ENCODE measurements around the gene TGFB1I1.
A peak's percentile ranks its signal among the peaks of the same experiment; 100 is the strongest.

TGFB1I1 gene

DNA sequence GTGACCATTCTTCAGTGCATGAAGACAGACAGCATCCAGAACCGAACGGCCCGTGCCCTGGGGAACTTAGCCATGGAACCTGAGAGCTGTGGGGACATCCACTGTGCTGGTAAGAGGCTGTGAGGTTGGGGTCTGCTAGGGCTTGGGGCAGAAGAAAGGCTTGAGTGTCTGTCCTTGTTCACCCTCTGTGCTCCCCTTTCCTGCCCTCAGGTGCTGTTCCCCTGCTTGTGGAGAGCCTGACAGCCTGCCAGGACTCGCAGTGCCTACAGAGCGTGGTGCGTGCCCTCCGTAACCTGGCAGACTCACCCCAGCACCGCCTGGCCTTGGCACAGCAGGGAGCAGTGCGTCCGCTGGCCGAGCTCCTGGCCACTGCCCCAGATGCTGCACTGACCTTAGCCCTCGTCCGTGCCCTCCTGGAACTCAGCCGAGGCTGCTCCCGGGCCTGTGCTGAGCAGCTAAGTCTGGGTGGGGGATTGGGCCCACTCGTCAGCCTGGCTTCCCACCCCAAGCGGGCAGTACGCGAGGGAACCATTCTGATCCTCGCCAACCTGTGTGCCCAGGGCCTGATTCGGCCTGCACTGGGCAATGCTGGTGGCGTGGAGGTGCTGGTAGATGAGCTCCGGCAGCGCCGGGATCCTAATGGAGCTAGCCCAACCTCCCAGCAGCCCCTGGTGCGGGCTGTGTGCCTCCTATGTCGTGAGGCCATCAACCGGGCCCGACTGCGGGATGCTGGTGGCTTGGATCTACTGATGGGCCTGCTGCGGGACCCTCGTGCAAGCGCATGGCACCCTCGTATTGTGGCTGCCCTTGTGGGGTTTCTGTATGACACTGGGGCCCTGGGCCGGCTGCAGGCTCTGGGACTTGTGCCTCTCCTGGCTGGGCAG, 9.8 kb upstream of the TGFB1I1 start:
- Histone ChIP-seq H3K27me3 (ENCODE audit: control insufficient read depth, insufficient read depth, low read length) (no peaks in the 10 kb centered on the region), H3K27ac (ENCODE audit: low read depth, low read length) (no peak overlapping the region), H3K9me3 (ENCODE audit: control insufficient read depth, insufficient read depth, low read length) (no peaks in the 10 kb centered on the region), H3K4me3 (ENCODE audit: low read depth, low read length) (no peak overlapping the region), H3K36me3 (ENCODE audit: control insufficient read depth, insufficient read depth, low read length) (peaks cover 24% of the 10 kb centered on the region), H3K9ac (ENCODE audit: low read depth, low read length) (no peak overlapping the region), H3K4me1 (ENCODE audit: control insufficient read depth, insufficient read depth, low read length) (0 out of 2 replicates have a peak, but pooled peaks cover 3% of the 10 kb centered on the region)

GRCh38 chr16:31464348-31464769, 7.6 kb upstream of the TGFB1I1 start:
- Histone ChIP-seq H3K4me3 (ENCODE audit: low read depth, low read length) (no peak overlapping the region), H3K36me3 (ENCODE audit: control insufficient read depth, insufficient read depth, low read length) (peaks cover 25% of the 10 kb centered on the region), H3K27me3 (ENCODE audit: control insufficient read depth, insufficient read depth, low read length) (no peaks in the 10 kb centered on the region), H3K9me3 (ENCODE audit: control insufficient read depth, insufficient read depth, low read length) (no peaks in the 10 kb centered on the region), H3K9ac (ENCODE audit: low read depth, low read length) (no peak overlapping the region), H3K27ac (ENCODE audit: low read depth, low read length) (no peak overlapping the region), H3K4me1 (ENCODE audit: control insufficient read depth, insufficient read depth, low read length) (no peaks in the 10 kb centered on the region)

- Histone ChIP-seq H3K9ac (ENCODE audit: low read depth, low read length) (no peak overlapping the region), H3K9me3 (ENCODE audit: control insufficient read depth, insufficient read depth, low read length) (no peaks in the 10 kb centered on the region), H3K36me3 (ENCODE audit: control insufficient read depth, insufficient read depth, low read length) (peaks cover 25% of the 10 kb centered on the region), H3K4me3 (ENCODE audit: low read depth, low read length) (no peak overlapping the region), H3K27me3 (ENCODE audit: control insufficient read depth, insufficient read depth, low read length) (no peaks in the 10 kb centered on the region), H3K4me1 (ENCODE audit: control insufficient read depth, insufficient read depth, low read length) (no peaks in the 10 kb centered on the region), H3K27ac (ENCODE audit: low read depth, low read length) (no peak overlapping the region)
These were observed 7.1 kb upstream of the TGFB1I1 start for GRCh38 chr16:31464781-31465260.

GRCh38 chr16:31465788-31466370, 6.1 kb upstream of the TGFB1I1 start:
- no peaks in the 10 kb centered on the region for H3K4me1 ChIP-seq (ENCODE audit: control insufficient read depth, insufficient read depth, low read length)
- no peaks in the 10 kb centered on the region for H3K27me3 ChIP-seq (ENCODE audit: control insufficient read depth, insufficient read depth, low read length)
- no peak overlapping the region for H3K27ac ChIP-seq (ENCODE audit: low read depth, low read length)
- H3K9me3 ChIP-seq (ENCODE audit: control insufficient read depth, insufficient read depth, low read length), result no peaks in the 10 kb centered on the region
- no peak overlapping the region for H3K9ac ChIP-seq (ENCODE audit: low read depth, low read length)
- H3K36me3 ChIP-seq (ENCODE audit: control insufficient read depth, insufficient read depth, low read length), result peaks cover 25% of the 10 kb centered on the region
- H3K4me3 ChIP-seq (ENCODE audit: low read depth, low read length), result no peak overlapping the region

DNA sequence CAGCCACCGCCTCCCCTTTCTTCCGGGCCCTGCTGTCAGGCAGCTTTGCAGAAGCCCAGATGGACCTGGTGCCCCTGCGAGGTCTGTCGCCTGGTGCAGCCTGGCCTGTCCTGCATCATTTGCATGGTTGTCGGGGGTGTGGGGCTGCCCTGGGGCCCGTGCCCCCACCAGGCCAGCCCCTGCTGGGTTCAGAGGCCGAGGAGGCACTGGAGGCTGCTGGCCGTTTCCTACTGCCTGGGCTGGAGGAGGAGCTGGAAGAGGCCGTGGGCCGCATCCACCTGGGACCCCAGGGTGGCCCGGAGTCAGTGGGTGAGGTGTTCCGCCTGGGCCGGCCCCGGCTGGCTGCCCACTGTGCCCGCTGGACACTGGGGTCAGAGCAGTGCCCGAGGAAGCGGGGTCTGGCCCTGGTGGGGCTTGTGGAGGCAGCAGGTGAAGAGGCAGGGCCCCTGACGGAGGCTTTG, 5.5 kb upstream of the TGFB1I1 start:
- peaks cover 5% of the 10 kb centered on the region for H3K4me1 ChIP-seq (ENCODE audit: control insufficient read depth, insufficient read depth, low read length)
- no peaks in the 10 kb centered on the region for H3K27me3 ChIP-seq (ENCODE audit: control insufficient read depth, insufficient read depth, low read length)
- no peak overlapping the region for H3K27ac ChIP-seq (ENCODE audit: low read depth, low read length)
- no peak overlapping the region for H3K9ac ChIP-seq (ENCODE audit: low read depth, low read length)
- H3K36me3 ChIP-seq (ENCODE audit: control insufficient read depth, insufficient read depth, low read length), result peaks cover 25% of the 10 kb centered on the region
- H3K4me3 ChIP-seq (ENCODE audit: low read depth, low read length), result no peak overlapping the region
- no peaks in the 10 kb centered on the region for H3K9me3 ChIP-seq (ENCODE audit: control insufficient read depth, insufficient read depth, low read length)

- H3K9ac ChIP-seq (ENCODE audit: low read depth, low read length), result no peak overlapping the region
- peaks cover 24% of the 10 kb centered on the region for H3K36me3 ChIP-seq (ENCODE audit: control insufficient read depth, insufficient read depth, low read length)
- no peak overlapping the region for H3K4me3 ChIP-seq (ENCODE audit: low read depth, low read length)
- H3K4me1 ChIP-seq (ENCODE audit: control insufficient read depth, insufficient read depth, low read length), result peaks cover 7% of the 10 kb centered on the region
- H3K27ac ChIP-seq (ENCODE audit: low read depth, low read length), result no peak overlapping the region
- no peaks in the 10 kb centered on the region for H3K27me3 ChIP-seq (ENCODE audit: control insufficient read depth, insufficient read depth, low read length)
- no peaks in the 10 kb centered on the region for H3K9me3 ChIP-seq (ENCODE audit: control insufficient read depth, insufficient read depth, low read length)
These were observed 4.7 kb upstream of the TGFB1I1 start for GRCh38 chr16:31467151-31467773.

DNA sequence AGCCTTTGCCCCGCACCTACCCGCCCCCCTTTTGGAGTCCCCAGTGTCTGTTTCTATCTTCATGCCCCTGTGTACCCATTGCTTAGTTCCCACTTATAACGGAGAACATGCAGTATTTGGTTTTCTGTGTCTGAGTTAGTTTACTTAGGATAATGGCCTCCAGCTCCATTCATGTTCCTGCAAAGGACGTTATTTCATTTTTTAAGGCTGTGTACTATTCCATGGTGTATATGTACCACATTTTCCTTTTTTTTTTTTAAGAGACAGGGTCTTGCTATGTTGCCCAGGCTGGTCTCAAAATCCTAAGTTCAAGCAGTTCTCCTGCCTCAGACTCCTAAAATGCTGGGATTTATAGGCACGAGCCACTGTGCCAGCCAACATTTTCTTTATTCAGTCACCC, 4.1 kb upstream of the TGFB1I1 start:
- H3K27ac ChIP-seq (ENCODE audit: low read depth, low read length), result no peak overlapping the region
- H3K4me1 ChIP-seq (ENCODE audit: control insufficient read depth, insufficient read depth, low read length), result peaks cover 7% of the 10 kb centered on the region
- no peak overlapping the region for H3K9ac ChIP-seq (ENCODE audit: low read depth, low read length)

DNA sequence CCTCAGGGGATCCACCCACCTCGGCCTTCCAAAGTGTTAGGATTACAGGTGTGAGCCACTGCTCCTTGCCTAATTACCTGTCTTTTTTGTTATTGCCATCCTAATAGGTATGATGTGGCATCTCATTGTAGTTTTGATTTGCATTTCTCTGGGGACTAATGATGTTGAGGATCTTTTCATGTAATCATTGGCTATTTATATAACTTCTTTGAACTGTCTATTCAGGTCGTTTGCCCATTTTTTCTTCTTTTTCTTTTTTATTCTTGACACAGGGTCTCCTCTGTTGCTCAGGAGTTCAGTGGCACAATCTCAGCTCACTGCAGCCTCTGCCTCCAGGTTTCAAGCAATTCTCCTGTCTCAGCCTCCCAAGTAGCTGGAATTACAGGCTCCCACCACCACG, 1.3 kb upstream of the TGFB1I1 start:
- peaks cover 27% of the 10 kb centered on the region for H3K27me3 ChIP-seq (ENCODE audit: control insufficient read depth, insufficient read depth, low read length)
- H3K9ac ChIP-seq (ENCODE audit: low read depth, low read length), result no peak overlapping the region
- H3K27ac ChIP-seq (ENCODE audit: low read depth, low read length), result no peak overlapping the region
- peaks cover 7% of the 10 kb centered on the region for H3K4me1 ChIP-seq (ENCODE audit: control insufficient read depth, insufficient read depth, low read length)
- no peaks in the 10 kb centered on the region for H3K9me3 ChIP-seq (ENCODE audit: control insufficient read depth, insufficient read depth, low read length)
- peaks cover 17% of the 10 kb centered on the region; the same call in 1 of the 2 replicates for H3K36me3 ChIP-seq (ENCODE audit: control insufficient read depth, insufficient read depth, low read length)
- no peak overlapping the region for H3K4me3 ChIP-seq (ENCODE audit: low read depth, low read length)

More for the DNA sequence above, 4.1 kb upstream of the TGFB1I1 start:
- peaks cover 18% of the 10 kb centered on the region; the same call in 1 of the 2 replicates for H3K36me3 ChIP-seq (ENCODE audit: control insufficient read depth, insufficient read depth, low read length)
- H3K27me3 ChIP-seq (ENCODE audit: control insufficient read depth, insufficient read depth, low read length), result 0 out of 2 replicates have a peak, but pooled peaks cover 3% of the 10 kb centered on the region
- no peaks in the 10 kb centered on the region for H3K9me3 ChIP-seq (ENCODE audit: control insufficient read depth, insufficient read depth, low read length)
- no peak overlapping the region for H3K4me3 ChIP-seq (ENCODE audit: low read depth, low read length)

DNA sequence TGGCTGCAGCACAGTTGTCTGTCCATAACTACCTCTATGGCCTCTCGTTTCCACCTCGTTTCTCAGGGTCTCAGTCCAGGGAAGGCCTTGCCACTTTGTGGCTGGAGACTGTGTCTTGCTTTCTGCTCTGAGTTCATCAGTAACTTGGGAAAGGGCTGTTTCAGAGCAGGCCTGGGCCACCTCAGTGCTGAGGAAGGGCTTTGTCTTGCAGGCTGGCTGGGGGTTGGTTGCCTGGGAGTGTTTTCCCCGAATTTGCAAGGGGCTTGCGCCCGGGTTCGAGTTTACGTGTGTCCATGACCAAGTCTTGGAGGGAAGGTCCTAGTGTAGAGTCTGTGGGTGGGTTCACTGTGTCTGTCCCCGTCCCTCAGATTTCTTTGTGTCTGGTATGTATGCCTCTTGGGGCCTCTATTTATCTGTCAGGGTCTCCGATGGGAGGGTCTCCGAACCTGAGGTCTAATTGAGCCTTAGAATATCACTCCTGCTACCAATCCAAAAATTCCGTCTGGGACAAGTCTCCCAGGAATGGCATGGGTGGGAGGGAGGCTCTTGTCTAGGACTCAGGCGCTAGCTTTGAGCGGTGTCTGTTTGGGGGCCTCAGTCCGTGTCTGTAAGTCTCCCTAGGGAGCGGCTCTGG, 594 bp upstream of the TGFB1I1 start:
- peaks cover 34% of the 10 kb centered on the region for H3K27me3 ChIP-seq (ENCODE audit: control insufficient read depth, insufficient read depth, low read length)
- H3K9me3 ChIP-seq (ENCODE audit: control insufficient read depth, insufficient read depth, low read length), result no peaks in the 10 kb centered on the region
- H3K27ac ChIP-seq (ENCODE audit: low read depth, low read length), result no peak overlapping the region
- no peak overlapping the region for H3K9ac ChIP-seq (ENCODE audit: low read depth, low read length)
- H3K4me3 ChIP-seq (ENCODE audit: low read depth, low read length), result peak overlapping the region; percentile 72
- peaks cover 7% of the 10 kb centered on the region for H3K4me1 ChIP-seq (ENCODE audit: control insufficient read depth, insufficient read depth, low read length)
- H3K36me3 ChIP-seq (ENCODE audit: control insufficient read depth, insufficient read depth, low read length), result peaks cover 15% of the 10 kb centered on the region; the same call in 1 of the 2 replicates

DNA sequence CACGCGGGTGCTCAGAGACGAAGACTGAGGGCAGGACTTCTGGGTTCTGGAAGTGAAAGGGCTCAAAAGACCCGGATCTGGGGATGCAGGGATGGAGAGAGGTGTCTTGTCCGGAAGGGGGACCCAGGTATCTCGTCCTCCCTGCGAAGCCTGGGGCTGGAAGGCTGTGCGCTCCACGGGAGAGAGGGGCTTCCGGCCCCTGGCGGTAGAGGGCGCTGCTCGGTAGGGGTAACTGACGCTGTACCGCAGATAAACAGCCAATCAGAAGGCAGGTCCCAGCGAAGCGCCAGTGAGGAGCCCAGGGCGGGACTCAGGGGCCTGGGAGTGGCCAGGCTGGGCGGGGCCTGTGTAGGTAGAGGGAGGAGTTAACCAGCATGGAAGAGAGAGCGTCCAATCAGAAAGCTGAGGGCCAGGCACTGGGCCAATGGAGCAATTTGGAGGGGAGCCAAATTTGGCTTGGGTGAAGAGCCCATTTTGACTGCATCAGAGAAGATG, 804 bp downstream of the TGFB1I1 start:
- Histone ChIP-seq H3K4me3 (ENCODE audit: low read depth, low read length) (peak overlapping the region; percentile 72), H3K4me1 (ENCODE audit: control insufficient read depth, insufficient read depth, low read length) (peaks cover 7% of the 10 kb centered on the region), H3K9me3 (ENCODE audit: control insufficient read depth, insufficient read depth, low read length) (no peaks in the 10 kb centered on the region), H3K9ac (ENCODE audit: low read depth, low read length) (no peak overlapping the region), H3K27me3 (ENCODE audit: control insufficient read depth, insufficient read depth, low read length) (peaks cover 35% of the 10 kb centered on the region), H3K36me3 (ENCODE audit: control insufficient read depth, insufficient read depth, low read length) (peaks cover 6% of the 10 kb centered on the region; the same call in 1 of the 2 replicates), H3K27ac (ENCODE audit: low read depth, low read length) (no peak overlapping the region)
